HS-27A (cell line): ENCODE measurements around the gene TTC39C.

Source experiments
- DNase-seq: peaks from one replicate; pipeline ENCODE4 v3.0.0-alpha.2; 2012; ENCODE audit warnings: low read depth, missing footprints

TTC39C gene

DNA sequence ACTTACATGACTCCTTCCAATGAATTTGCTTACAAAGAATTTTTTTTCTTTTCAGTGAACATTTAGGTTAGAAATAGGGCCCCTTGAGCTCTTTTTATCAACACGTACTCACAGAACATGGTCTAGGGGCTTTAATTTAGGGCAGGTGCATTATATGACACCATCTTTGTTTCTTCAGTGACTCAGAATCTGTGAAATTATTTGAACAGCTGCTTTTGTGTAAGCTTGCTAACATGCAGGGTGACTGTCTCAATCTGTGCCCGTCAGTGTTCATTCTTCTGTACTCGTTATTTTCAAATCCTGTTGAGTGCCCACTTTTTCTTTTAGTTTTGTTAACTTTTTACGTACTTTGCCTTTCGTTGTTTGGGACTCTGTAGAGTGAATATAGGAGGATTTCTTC lies 71.5 kb downstream of the TTC39C start:
- DNase-seq, result no peak

DNA sequence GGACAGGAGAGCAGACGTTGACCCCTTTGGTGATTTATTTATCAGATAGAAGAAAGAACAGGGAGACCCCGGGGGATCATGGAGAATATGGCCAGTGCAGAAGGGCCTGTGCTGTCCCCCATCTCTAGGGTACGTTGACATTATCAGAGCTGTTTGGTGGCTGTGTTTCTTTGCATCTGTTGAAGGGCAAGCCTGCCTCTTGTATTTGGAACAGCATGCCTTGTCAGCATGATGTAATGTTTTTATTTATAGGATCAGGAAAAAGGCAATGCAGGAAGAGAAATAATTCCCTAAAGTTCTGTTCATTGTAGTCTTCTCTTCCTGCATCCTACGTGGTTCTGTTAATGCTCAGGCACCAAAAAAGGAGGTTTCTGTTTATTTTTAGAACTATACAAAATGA lies 74.5 kb downstream of the TTC39C start:
- DNase-seq, result no peak

- DNase-seq, result no peak
These were observed 75.2 kb downstream of the TTC39C start for GRCh38 chr18:24089515-24090337.

- no peak for DNase-seq
These were observed 76.3 kb downstream of the TTC39C start for GRCh38 chr18:24090876-24091275.

DNA sequence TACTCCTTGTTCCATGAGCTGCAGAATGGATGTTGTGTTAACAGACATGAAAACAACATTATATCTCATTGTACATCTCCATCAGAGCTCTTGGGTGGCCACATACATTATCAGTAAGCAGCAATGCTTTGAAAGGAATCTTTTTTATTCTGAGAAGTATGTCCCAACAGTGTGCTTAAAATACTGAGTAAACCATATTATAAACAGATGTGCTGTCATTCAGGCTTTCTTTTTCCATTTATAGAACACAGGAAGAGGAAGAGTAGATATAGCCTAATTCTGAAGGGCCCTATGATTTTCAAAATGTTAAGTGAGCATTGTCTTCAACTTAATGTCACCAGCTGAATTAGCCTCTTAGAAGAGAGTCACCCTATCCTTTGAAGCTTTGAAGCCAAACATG lies 80.0 kb downstream of the TTC39C start:
- DNase-seq, result no peak

DNA sequence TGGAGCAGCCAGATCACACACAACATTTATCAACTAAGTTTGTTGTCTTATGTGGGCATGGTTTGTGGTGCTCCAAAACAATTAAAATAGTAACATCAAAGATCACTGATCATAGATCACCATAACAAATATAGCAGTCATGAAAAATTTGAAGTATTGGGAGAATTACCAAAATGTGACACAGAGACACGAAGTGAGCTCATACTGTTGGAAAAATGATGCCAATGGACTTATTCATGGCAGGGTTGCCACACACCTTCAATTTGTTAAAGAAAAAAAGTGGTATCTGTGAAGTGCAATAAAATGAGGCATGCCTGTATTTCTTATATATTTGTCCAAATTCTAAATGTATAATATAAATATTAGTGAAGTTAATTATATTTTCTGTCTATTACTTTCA lies 81.4 kb downstream of the TTC39C start:
- no peak for DNase-seq

GRCh38 chr18:24103320-24104021 lies 88.9 kb downstream of the TTC39C start:
- no peak for DNase-seq

DNA sequence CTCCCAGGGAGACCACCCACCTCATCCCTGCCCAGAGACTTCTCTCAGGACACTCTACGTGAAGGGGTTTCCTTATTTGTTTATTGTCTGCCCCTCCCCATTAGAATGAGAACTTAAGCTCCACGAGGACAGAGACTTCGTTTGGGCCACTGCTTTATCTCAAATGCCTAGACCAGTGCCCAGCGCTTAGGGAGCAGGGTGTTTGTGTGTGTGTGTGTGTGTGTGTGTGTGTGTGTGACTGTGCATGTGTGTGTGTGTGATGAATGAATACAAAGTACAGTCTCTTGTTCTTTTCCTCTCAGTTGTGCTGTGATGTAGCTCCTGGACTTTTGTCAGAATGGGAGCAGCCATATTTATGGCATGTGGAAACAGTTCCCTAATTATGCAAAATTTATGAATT lies 89.9 kb downstream of the TTC39C start:
- DNase-seq, result no peak

DNA sequence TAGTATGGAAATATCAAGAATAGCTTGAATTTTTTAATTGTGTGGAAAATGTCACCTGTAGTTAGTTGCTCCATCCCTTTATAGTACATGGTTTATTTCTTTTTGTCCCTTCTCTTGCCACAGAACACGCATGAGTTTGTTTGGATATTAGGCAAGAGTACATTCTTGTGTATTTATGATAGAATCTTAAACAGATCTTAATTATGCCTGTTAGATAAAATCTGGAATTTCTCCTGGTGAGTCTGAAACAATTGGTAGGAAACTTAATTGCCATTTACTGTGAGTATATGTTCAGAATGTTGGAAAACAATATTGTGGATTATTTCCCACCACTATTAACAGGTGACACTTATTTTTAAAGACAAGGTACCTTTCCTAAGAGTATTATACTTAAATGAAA lies 94.1 kb downstream of the TTC39C start:
- no peak for DNase-seq

DNA sequence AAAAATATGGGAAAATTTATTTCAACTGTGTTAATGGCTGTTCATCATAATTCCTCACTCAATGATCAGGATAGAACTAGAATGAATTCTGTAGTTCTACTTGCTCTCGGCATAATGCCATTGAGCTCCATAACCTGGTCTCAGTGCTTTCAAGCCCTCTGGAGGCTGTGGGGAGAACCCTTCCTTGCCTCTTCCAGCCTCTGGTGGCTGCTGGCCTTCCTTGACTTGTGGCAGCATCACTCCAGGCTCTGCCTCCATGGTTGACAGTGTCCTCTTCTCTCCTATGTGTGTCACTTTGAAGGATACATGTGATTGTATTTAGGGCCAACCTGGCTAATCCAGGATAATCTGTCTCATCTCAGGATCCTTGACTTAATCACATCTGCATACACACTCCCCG lies 97.4 kb downstream of the TTC39C start:
- DNase-seq, result no peak

GRCh38 chr18:24112464-24112863 lies 97.9 kb downstream of the TTC39C start:
- DNase-seq, result no peak

DNA sequence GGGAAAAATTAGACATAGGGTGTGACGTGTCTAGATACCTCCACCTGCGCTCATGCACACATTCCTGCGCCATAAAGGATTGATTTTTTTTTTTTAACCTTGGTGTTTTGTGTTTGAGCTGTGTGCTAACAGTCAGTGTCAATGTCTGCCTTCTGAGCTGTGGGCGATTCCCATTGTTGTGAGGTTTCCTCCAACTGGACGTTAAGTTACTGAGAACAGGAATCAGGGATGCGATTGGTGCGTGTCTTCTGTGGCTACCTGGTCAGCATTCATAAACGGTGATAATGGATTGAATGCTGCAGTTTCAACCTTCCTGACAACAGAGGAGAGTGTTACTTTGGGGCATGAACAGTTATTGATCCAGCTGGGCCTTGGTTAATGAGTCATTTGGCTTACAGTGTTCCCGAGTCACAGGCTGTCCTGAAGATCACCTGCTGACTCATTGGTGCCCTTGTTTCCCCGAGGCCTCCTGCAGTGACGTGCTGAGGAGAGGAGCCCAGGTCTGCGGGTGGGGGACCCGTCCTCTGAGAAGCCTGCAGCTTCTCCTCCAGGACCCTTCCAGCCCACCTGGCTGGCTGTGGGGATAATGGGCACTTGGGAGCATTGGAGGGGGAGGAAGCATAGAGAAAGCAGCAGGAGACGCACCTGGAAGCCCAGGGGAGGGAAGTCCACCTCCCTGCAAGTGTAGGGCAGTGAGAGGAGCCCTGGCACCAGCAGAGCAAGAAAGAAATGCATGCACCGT lies 98.5 kb downstream of the TTC39C start:
- no peak for DNase-seq

DNA sequence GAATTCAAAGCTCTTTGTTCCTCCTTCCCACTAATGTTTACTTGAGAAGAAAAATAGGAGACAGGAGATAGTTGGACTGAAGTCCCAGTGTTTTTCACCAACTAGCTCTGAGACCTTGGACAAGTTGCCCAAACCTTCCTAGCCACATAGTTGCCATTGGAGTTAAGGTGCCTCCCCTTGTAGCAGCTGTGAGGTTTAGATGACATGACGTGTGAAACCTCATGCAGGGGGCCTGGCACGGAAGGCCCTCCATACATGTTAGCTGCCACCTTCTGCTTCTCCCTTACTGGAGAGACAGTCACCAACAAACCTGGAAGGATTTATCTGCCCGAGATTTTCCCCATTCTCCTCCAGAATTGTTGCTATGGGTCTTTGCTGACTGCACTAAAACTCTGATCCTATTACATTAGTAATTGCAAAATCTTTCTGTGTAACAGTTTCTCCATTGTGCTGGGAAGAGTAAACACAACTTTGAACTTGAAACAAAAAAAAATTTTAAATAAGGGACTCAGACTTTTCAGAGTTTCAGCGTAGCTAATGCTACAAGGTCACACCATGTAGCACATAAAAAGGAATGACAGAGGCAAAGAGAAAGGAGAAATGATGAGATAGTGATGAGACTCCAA lies 100.5 kb downstream of the TTC39C start:
- no peak for DNase-seq

DNA sequence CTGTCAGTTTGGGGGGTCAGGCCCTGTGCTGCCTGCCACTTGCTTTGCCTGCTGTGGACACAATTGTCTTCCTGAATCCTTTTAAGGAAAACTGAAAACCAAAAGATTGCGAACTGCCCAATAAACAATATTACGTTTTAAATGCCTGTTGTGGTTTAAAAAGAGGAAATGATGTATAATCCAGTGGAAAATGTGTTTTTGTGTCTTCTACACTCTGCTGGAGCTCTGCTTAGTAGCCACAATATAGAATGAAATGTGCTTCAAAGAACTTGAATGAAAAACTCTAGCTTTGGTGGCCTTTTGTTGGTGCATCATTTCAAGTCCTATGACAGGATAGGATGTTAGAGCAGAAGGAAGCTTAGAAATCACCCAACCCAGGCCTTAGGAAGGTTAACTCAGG lies 101.1 kb downstream of the TTC39C start:
- DNase-seq, result no peak

- DNase-seq, result peak; percentile 51
These were observed 104.4 kb downstream of the TTC39C start for GRCh38 chr18:24118750-24119577.

DNA sequence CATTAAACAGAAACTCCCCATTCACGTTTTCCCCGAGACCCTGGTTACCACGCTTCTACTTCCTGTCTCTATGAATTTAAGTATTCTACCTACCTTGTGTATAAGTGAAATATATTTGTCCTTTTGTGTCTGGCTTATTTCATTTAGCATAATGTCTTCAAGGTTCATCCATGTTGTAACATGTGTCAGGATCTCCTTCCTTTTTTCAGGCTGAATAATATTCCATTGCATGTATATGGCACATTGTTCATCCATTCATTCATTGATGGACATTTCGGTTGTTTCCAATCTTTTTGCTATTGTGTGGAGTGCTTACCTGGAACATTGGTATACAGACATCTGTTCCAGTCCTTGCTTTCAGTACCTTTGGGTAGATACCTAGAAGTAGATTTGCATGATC lies 106.1 kb downstream of the TTC39C start:
- DNase-seq, result no peak

DNA sequence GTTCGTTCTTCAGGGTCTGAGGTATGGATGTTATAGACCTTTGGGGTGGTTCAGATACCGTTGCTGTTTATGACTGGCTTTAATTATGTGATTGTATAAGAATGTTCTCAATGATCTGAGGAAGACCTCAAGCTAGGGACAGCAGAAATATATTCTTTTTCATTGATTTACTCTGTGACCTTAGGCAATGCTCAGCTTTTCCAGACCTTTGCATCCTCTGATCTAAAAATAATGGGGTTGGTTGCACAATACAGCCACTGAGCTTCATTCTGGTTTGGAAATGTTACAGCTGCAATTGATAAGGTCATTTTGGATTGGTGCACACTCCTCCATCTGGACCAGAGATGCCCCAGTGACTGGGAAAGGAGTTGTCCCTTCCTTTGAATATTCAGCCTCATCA lies 107.1 kb downstream of the TTC39C start:
- DNase-seq, result no peak

- DNase-seq, result no peak
These were observed 111.8 kb downstream of the TTC39C start for GRCh38 chr18:24126155-24126961.

GRCh38 chr18:24127735-24128134 lies 113.2 kb downstream of the TTC39C start:
- DNase-seq, result no peak

- DNase-seq, result no peak
These were observed 114.1 kb downstream of the TTC39C start for GRCh38 chr18:24128700-24129099.

DNA sequence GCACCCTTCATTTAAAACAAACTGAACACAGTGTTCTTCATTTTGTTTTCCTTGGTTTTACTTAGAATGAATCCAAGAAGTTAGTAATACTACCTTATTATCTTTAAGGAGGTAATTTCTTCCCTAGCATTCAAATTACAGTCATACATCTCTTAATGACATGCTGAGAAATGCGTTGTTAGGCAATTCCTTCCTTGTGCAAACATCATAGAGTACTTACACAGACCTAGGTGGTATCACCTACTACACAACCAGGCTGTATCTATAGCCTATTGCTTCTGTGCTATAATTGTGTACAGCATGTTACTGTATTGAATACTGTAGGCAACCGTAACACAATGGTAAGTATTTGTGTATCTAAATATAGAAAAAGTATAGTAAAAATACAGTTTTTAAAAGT lies 115.9 kb downstream of the TTC39C start:
- no peak for DNase-seq
